ENCODE data around the gene AMOTL1. TPM values are rescaled to one million over a fixed set of nuclear protein-coding genes. Genes with fewer than 3 reads are reported as not detected.

Gene AMOTL1
- total and polyA plus RNA-seq, 4 experiments from 2014 or later = 0.06 to 0.09 (median 0.07) TPM; not detected in 1

GRCh38 chr11:94747601-94748041, 20.5 kb upstream of the AMOTL1 start:
- no peak overlapping the region for H3K4me3 ChIP-seq (ENCODE audit: low read length in 2 of 2)
- H3K27ac ChIP-seq (ENCODE audit: low read depth, low read length) = no peak overlapping the region
- no peak overlapping the region for H3K4me3 Mint-ChIP-seq
- peaks cover 39 to 64% of the 10 kb centered on the region in 2 donors for H3K27me3 Mint-ChIP-seq
- H3K36me3 ChIP-seq (ENCODE audit: insufficient read depth, low read length) = no peaks in the 10 kb centered on the region
- POLR2A ChIA-PET (ENCODE audit: partially characterized antibody) = no interaction called here
- CTCF ChIA-PET (ENCODE audit: partially characterized antibody) = no interaction called here
- DNase-seq = no peak
- no peaks in the 10 kb centered on the region for H3K27me3 ChIP-seq (ENCODE audit: insufficient read depth, low read length)
- H3K36me3 Mint-ChIP-seq = no peaks in the 10 kb centered on the region
- no peaks in the 10 kb centered on the region for H3K4me1 ChIP-seq (ENCODE audit: insufficient read depth, low read length)
- H3K4me1 Mint-ChIP-seq = no peaks in the 10 kb centered on the region
- intact Hi-C loops (cut with micrococcal nuclease) = no loop called here
- no peaks in the 10 kb centered on the region for H3K9me3 Mint-ChIP-seq
- H3K27ac Mint-ChIP-seq = no peak overlapping the region
- no peaks in the 10 kb centered on the region for H3K9me3 ChIP-seq (ENCODE audit: control insufficient read depth in 1 of 2, low read length in 2 of 2)

DNA sequence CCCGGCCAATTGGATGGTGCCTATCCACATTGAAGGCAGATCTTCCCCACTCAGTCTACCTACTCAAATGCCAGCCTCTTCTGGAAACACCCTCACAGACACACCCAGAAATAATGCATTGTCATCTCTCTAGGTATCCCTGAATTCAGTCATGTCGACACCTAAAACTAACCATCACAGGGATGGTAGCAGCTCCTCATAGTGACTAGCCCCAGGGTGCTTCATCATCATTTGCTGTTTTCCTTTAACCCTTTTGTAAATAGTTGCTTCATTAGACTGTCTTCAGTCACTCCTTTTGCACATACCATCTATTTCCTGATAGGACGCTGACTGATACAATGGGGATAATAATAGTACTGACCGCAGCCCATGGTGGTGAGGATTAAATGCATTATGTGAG, 18.8 kb upstream of the AMOTL1 start:
- Histone ChIP-seq H3K4me3 (ENCODE audit: low read length in 2 of 2) (no peak overlapping the region), H3K27me3 (ENCODE audit: insufficient read depth, low read length) (no peaks in the 10 kb centered on the region), H3K27ac (ENCODE audit: low read depth, low read length) (no peak overlapping the region), H3K9me3 (ENCODE audit: control insufficient read depth in 1 of 2, low read length in 2 of 2) (no peaks in the 10 kb centered on the region), H3K4me1 (ENCODE audit: insufficient read depth, low read length) (no peaks in the 10 kb centered on the region), H3K36me3 (ENCODE audit: insufficient read depth, low read length) (no peaks in the 10 kb centered on the region)
- Mint-ChIP-seq H3K27me3 (peaks cover 39 to 53% of the 10 kb centered on the region in 2 donors), H3K36me3 (no peaks in the 10 kb centered on the region), H3K9me3 (no peaks in the 10 kb centered on the region), H3K27ac (no peak overlapping the region), H3K4me3 (no peak overlapping the region), H3K4me1 (no peaks in the 10 kb centered on the region)
- no peak for DNase-seq
- intact Hi-C loops (cut with micrococcal nuclease) = no loop called here
- POLR2A ChIA-PET (ENCODE audit: partially characterized antibody) = no interaction called here
- CTCF ChIA-PET (ENCODE audit: partially characterized antibody) = no interaction called here

- peaks cover 39 to 53% of the 10 kb centered on the region in 2 donors for H3K27me3 Mint-ChIP-seq
- H3K4me1 Mint-ChIP-seq = no peaks in the 10 kb centered on the region
- no peaks in the 10 kb centered on the region for H3K36me3 ChIP-seq (ENCODE audit: insufficient read depth, low read length)
- DNase-seq = no peak
- ChIA-PET CTCF (ENCODE audit: partially characterized antibody) (no interaction called here), POLR2A (ENCODE audit: partially characterized antibody) (no interaction called here)
- no peaks in the 10 kb centered on the region for H3K4me1 ChIP-seq (ENCODE audit: insufficient read depth, low read length)
- H3K27me3 ChIP-seq (ENCODE audit: insufficient read depth, low read length) = no peaks in the 10 kb centered on the region
- H3K9me3 Mint-ChIP-seq = no peaks in the 10 kb centered on the region
- no peaks in the 10 kb centered on the region for H3K9me3 ChIP-seq (ENCODE audit: control insufficient read depth in 1 of 2, low read length in 2 of 2)
- intact Hi-C loops (cut with micrococcal nuclease) = no loop called here
- H3K4me3 ChIP-seq (ENCODE audit: low read length in 2 of 2) = no peak overlapping the region
- no peak overlapping the region for H3K4me3 Mint-ChIP-seq
- H3K36me3 Mint-ChIP-seq = no peaks in the 10 kb centered on the region
- no peak overlapping the region for H3K27ac Mint-ChIP-seq
- H3K27ac ChIP-seq (ENCODE audit: low read depth, low read length) = no peak overlapping the region
Observed at GRCh38 chr11:94750319-94751217, 17.6 kb upstream of the AMOTL1 start.

DNA sequence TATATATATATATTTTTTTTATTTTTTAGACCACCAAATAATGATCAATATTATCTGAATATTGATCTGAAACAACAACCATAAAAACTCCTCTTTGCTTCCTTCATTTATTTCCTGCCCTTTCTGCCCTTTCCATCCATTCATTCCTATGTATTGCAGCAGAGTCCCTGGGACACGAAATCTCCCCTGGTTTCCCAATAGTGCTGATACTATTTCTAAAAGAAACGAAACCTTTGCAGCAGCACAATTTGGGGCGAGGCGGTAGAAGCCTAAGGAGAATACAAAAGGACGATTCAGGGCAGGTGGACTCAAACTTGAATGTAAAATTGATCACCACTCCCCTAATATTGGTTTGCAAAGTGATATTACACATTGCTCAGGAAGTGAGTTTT, 16.9 kb upstream of the AMOTL1 start:
- peaks cover 36 to 47% of the 10 kb centered on the region in 2 donors for H3K27me3 Mint-ChIP-seq
- intact Hi-C loops (cut with micrococcal nuclease) = no loop called here
- no peaks in the 10 kb centered on the region for H3K9me3 Mint-ChIP-seq
- no peak overlapping the region for H3K27ac Mint-ChIP-seq
- no peak overlapping the region for H3K4me3 Mint-ChIP-seq
- no peak for DNase-seq
- H3K36me3 ChIP-seq (ENCODE audit: insufficient read depth, low read length) = no peaks in the 10 kb centered on the region
- no peak overlapping the region for H3K4me3 ChIP-seq (ENCODE audit: low read length in 2 of 2)
- no peaks in the 10 kb centered on the region for H3K36me3 Mint-ChIP-seq
- no peak overlapping the region for H3K27ac ChIP-seq (ENCODE audit: low read depth, low read length)
- H3K27me3 ChIP-seq (ENCODE audit: insufficient read depth, low read length) = no peaks in the 10 kb centered on the region
- H3K9me3 ChIP-seq (ENCODE audit: control insufficient read depth in 1 of 2, low read length in 2 of 2) = no peaks in the 10 kb centered on the region
- POLR2A ChIA-PET (ENCODE audit: partially characterized antibody) = no interaction called here
- CTCF ChIA-PET (ENCODE audit: partially characterized antibody) = no interaction called here
- no peaks in the 10 kb centered on the region for H3K4me1 Mint-ChIP-seq
- H3K4me1 ChIP-seq (ENCODE audit: insufficient read depth, low read length) = no peaks in the 10 kb centered on the region

GRCh38 chr11:94751786-94752185, 16.4 kb upstream of the AMOTL1 start:
- Histone ChIP-seq H3K4me3 (ENCODE audit: low read length in 2 of 2) (no peak overlapping the region), H3K9me3 (ENCODE audit: control insufficient read depth in 1 of 2, low read length in 2 of 2) (no peaks in the 10 kb centered on the region), H3K4me1 (ENCODE audit: insufficient read depth, low read length) (no peaks in the 10 kb centered on the region), H3K27me3 (ENCODE audit: insufficient read depth, low read length) (no peaks in the 10 kb centered on the region), H3K27ac (ENCODE audit: low read depth, low read length) (no peak overlapping the region), H3K36me3 (ENCODE audit: insufficient read depth, low read length) (no peaks in the 10 kb centered on the region)
- intact Hi-C loops (cut with micrococcal nuclease) = no loop called here
- CTCF ChIA-PET (ENCODE audit: partially characterized antibody) = no interaction called here
- Mint-ChIP-seq H3K27me3 (peaks cover 30 to 41% of the 10 kb centered on the region in 2 donors), H3K27ac (peak overlapping the region in 1 of 7 donors; percentile 40), H3K4me3 (no peak overlapping the region), H3K36me3 (no peaks in the 10 kb centered on the region), H3K4me1 (no peaks in the 10 kb centered on the region), H3K9me3 (no peaks in the 10 kb centered on the region)
- DNase-seq = no peak
- POLR2A ChIA-PET (ENCODE audit: partially characterized antibody) = no interaction called here

DNA sequence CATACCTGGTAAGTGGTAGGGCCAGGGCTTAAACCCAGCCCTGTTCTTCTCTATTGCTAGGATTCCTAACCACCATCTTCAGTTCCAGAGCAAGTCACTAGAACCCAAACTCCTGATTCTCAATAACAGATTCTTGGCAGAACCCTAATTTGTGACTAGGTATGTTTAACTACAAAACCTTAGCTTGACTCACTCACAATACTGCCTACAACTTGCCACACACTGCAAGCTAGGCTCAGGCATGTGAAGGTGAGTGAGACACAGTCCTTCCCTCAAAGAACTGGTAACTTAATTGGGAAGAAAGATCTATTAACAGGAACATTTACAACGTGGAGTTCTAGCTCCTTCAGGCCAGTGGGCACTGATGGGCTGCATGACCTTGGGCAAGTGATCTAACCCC, 14.5 kb upstream of the AMOTL1 start:
- Mint-ChIP-seq H3K36me3 (no peaks in the 10 kb centered on the region), H3K4me1 (no peaks in the 10 kb centered on the region), H3K9me3 (no peaks in the 10 kb centered on the region), H3K27ac (no peak overlapping the region), H3K4me3 (no peak overlapping the region), H3K27me3 (peaks cover 27 to 30% of the 10 kb centered on the region in 2 donors)
- Histone ChIP-seq H3K4me1 (ENCODE audit: insufficient read depth, low read length) (no peaks in the 10 kb centered on the region), H3K27me3 (ENCODE audit: insufficient read depth, low read length) (no peaks in the 10 kb centered on the region), H3K36me3 (ENCODE audit: insufficient read depth, low read length) (no peaks in the 10 kb centered on the region), H3K9me3 (ENCODE audit: control insufficient read depth in 1 of 2, low read length in 2 of 2) (no peaks in the 10 kb centered on the region), H3K4me3 (ENCODE audit: low read length in 2 of 2) (no peak overlapping the region), H3K27ac (ENCODE audit: low read depth, low read length) (no peak overlapping the region)
- ChIA-PET POLR2A (ENCODE audit: partially characterized antibody) (no interaction called here), CTCF (ENCODE audit: partially characterized antibody) (interaction anchor here (0.7 kb wide), 1 partner anchor 11 kb away, joined by 4 read pairs; no protein-coding TSS in a partner anchor)
- DNase-seq = no peak
- intact Hi-C loops (cut with micrococcal nuclease) = no loop called here

DNA sequence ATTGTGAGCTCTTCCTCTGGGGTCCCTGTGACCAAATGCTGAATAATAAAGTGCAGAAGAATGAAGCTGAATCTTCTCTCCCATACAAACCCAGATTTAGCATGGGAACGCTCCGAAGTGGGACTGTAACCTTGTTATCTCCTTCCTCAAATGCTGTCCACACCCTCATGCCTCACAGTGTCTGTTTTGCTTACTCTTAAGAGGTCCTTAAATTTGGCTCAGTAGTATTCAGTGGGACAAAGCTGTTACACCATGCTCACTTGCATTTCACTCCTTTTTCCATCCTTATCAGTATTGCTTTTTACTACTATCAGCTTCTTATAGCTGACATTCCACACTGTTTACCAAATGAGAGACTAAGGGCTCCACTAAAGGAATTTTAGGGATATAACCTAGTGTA, 13.8 kb upstream of the AMOTL1 start:
- Histone ChIP-seq H3K27me3 (ENCODE audit: insufficient read depth, low read length) (no peaks in the 10 kb centered on the region), H3K27ac (ENCODE audit: low read depth, low read length) (no peak overlapping the region), H3K36me3 (ENCODE audit: insufficient read depth, low read length) (no peaks in the 10 kb centered on the region), H3K4me3 (ENCODE audit: low read length in 2 of 2) (no peak overlapping the region), H3K4me1 (ENCODE audit: insufficient read depth, low read length) (no peaks in the 10 kb centered on the region), H3K9me3 (ENCODE audit: control insufficient read depth in 1 of 2, low read length in 2 of 2) (no peaks in the 10 kb centered on the region)
- Mint-ChIP-seq H3K27ac (no peak overlapping the region), H3K4me1 (no peaks in the 10 kb centered on the region), H3K4me3 (no peak overlapping the region), H3K27me3 (peaks cover 27 to 28% of the 10 kb centered on the region in 2 donors), H3K9me3 (no peaks in the 10 kb centered on the region), H3K36me3 (no peaks in the 10 kb centered on the region)
- no peak for DNase-seq
- intact Hi-C loops (cut with micrococcal nuclease) = no loop called here
- CTCF ChIA-PET (ENCODE audit: partially characterized antibody) = no interaction called here
- POLR2A ChIA-PET (ENCODE audit: partially characterized antibody) = no interaction called here

All from CD4-positive, alpha-beta memory T cell (primary cell).